ENCODE measurements around the gene PARP4.

- TF ChIP-seq CTCF (IDR thresholded peaks at IDR 0.05) (no peak), POLR2A (IDR thresholded peaks at IDR 0.05) (no peak), POLR2AphosphoS5 (IDR thresholded peaks at IDR 0.05) (no peak)
Observed at GRCh38 chr13:24450530-24450929, 62.0 kb downstream of the PARP4 start.
